ENCODE measurements around the gene CACNA1B. TPM values are rescaled to one million over a fixed set of nuclear protein-coding genes. Genes with fewer than 3 reads are reported as not detected.

Gene CACNA1B
- polyA plus RNA-seq, 1 of the 3 experiments (the other 2 are of a cell fraction) = 0.03 TPM

- no peak for TF ChIP-seq FOSL2 (IDR thresholded peaks at IDR 0.05; ENCODE audit: borderline replicate concordance, low read depth)
- TF ChIP-seq RCOR1 (IDR thresholded peaks at IDR 0.05; ENCODE audit: low read length) = no peak
- no peak for TF ChIP-seq PBX3 (IDR thresholded peaks at IDR 0.05)
- no peak for TF ChIP-seq EP300 (IDR thresholded peaks at IDR 0.05; ENCODE audit: borderline replicate concordance in 1 of 2, low read depth in 1 of 2, low read length in 1 of 2)
- TF ChIP-seq FOXM1 (IDR thresholded peaks at IDR 0.05; ENCODE audit: low read depth) = no peak
- TF ChIP-seq, protein P1, sequence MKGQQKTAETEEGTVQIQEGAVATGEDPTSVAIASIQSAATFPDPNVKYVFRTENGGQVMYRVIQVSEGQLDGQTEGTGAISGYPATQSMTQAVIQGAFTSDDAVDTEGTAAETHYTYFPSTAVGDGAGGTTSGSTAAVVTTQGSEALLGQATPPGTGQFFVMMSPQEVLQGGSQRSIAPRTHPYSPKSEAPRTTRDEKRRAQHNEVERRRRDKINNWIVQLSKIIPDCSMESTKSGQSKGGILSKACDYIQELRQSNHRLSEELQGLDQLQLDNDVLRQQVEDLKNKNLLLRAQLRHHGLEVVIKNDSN (IDR thresholded peaks at IDR 0.05; ENCODE audit: borderline replicate concordance, low read depth) = no peak
- TF ChIP-seq NFIC (IDR thresholded peaks at IDR 0.05; ENCODE audit: borderline replicate concordance) = no peak
- no peak for TF ChIP-seq RAD21 (IDR thresholded peaks at IDR 0.05; ENCODE audit: low read length)
- TF ChIP-seq SMC3 (IDR thresholded peaks at IDR 0.05; ENCODE audit: low read depth, low read length) = no peak
- TF ChIP-seq REST (IDR thresholded peaks at IDR 0.05; ENCODE audit: low read depth, low read length) = no peak
- TF ChIP-seq, protein P2, sequence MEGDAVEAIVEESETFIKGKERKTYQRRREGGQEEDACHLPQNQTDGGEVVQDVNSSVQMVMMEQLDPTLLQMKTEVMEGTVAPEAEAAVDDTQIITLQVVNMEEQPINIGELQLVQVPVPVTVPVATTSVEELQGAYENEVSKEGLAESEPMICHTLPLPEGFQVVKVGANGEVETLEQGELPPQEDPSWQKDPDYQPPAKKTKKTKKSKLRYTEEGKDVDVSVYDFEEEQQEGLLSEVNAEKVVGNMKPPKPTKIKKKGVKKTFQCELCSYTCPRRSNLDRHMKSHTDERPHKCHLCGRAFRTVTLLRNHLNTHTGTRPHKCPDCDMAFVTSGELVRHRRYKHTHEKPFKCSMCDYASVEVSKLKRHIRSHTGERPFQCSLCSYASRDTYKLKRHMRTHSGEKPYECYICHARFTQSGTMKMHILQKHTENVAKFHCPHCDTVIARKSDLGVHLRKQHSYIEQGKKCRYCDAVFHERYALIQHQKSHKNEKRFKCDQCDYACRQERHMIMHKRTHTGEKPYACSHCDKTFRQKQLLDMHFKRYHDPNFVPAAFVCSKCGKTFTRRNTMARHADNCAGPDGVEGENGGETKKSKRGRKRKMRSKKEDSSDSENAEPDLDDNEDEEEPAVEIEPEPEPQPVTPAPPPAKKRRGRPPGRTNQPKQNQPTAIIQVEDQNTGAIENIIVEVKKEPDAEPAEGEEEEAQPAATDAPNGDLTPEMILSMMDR (IDR thresholded peaks at IDR 0.05) = no peak
- Histone ChIP-seq H3K4me3 (ENCODE audit: low read depth in 2 of 2, low read length in 1 of 2) (no peak overlapping the region), H3K9me2 (no peaks in the 10 kb centered on the region), H3K4me1 (ENCODE audit: control insufficient read depth in 1 of 2, insufficient read depth in 2 of 2, low read depth in 1 of 2, low read length in 1 of 2) (no peaks in the 10 kb centered on the region; a peak in 1 of 4 replicates), H2AFZ (ENCODE audit: low read depth) (no peak overlapping the region), H3F3A (replicated peaks; ENCODE audit: insufficient read depth) (no peaks in the 10 kb centered on the region), H3K27ac (ENCODE audit: low read depth in 2 of 2, low read length in 1 of 2) (no peak overlapping the region), H3K4me2 (no peak overlapping the region), H3K9me3 (no peaks in the 10 kb centered on the region), H3K79me2 (ENCODE audit: insufficient read depth) (no peaks in the 10 kb centered on the region), H3K36me3 (replicated peaks in 1 of 2; ENCODE audit: control insufficient read depth in 1 of 2, insufficient read depth in 2 of 2, low read length in 1 of 2) (no peaks in the 10 kb centered on the region), H4K20me1 (ENCODE audit: insufficient read depth) (no peaks in the 10 kb centered on the region), H3K27me3 (ENCODE audit: insufficient read depth) (no peaks in the 10 kb centered on the region), H3K9ac (no peak overlapping the region)
- peak; percentile 16 for DNase-seq
- WGBS (ENCODE audit: low lambda C conversion rate) = 57% methylated on average over 17 of the region's 21 CpGs
- CTCF ChIA-PET = no interaction called here
- POLR2A ChIA-PET = no interaction called here
Observed at GRCh38 chr9:138049085-138049778, 171.7 kb downstream of the CACNA1B start.

All from SK-N-SH (cell line).